Heart right ventricle (tissue), 16 donors: ENCODE results near the gene NTRK1. TPM values are rescaled to one million over a fixed set of nuclear protein-coding genes. Genes with fewer than 3 reads are reported as not detected.
A peak's percentile ranks its signal among the peaks of the same experiment; 100 is the strongest.

Experiments
- ATAC-seq, 8 donors: fragments of 200-7000 bp; cut with Tn5 transposase; one replicate each; pipeline ENCODE4 v1.9.1; 2020; ENCODE audit warnings: mild to moderate bottlenecking in 8 of 8, moderate library complexity in 8 of 8, moderate number of reproducible peaks in 1 of 8
- DNase-seq, 2 donors: peaks; one replicate each; pipeline ENCODE4 v3.0.0-alpha.2; 2020
- H3K27ac ChIP-seq, 10 donors: fragments of 200-600 bp; sonication (generic) in 2 of 10; one replicate each; pipeline versions ENCODE4 v1.5.0 to v1.8.0; 2020 to 2022; ENCODE audit warnings: mild to moderate bottlenecking in 3 of 10
- H3K27me3 ChIP-seq, 7 donors: fragments of 200-600 bp; one replicate each; pipeline ENCODE4 v1.8.0; 2021 to 2022; ENCODE audit warnings: mild to moderate bottlenecking in 2 of 7
- H3K36me3 ChIP-seq, 9 donors: fragments of 200-600 bp; sonication (generic) in 1 of 9; one replicate each; pipeline versions ENCODE4 v1.5.0 to v1.8.0; 2020 to 2022; ENCODE audit warnings: mild to moderate bottlenecking in 2 of 9
- H3K4me1 ChIP-seq, 9 donors: fragments of 200-600 bp; sonication (generic) in 1 of 9; one replicate each; pipeline versions ENCODE4 v1.5.0 to v1.8.0; 2020 to 2022; ENCODE audit warnings: mild to moderate bottlenecking in 4 of 9
- H3K4me3 ChIP-seq, 10 donors: fragments of 200-600 bp; sonication (generic) in 2 of 10; one replicate each; pipeline versions ENCODE4 v1.5.0 to v1.8.0; 2020 to 2022; ENCODE audit warnings: mild to moderate bottlenecking in 7 of 10, moderate library complexity in 2 of 10
- H3K9me3 ChIP-seq, 11 donors: fragments of 200-600 bp in 10 of 11; sonication (generic) in 2 of 11; one replicate each; pipeline versions ENCODE4 v1.5.0 to v1.8.0; 2013 to 2022; ENCODE audit warnings: mild to moderate bottlenecking in 2 of 11, control low read depth in 1 of 11, moderate library complexity in 1 of 11
- CTCF ChIP-seq, 9 donors: fragments of 200-600 bp; sonication (generic) in 2 of 9; IDR thresholded peaks; one replicate each; pipeline versions ENCODE4 v1.5.0 to v1.8.0; 2021 to 2022; ENCODE audit warnings: antibody characterized with exemption in 9 of 9, mild to moderate bottlenecking in 5 of 9, moderate library complexity in 1 of 9
- WGBS, 2 donors: extraction: QIAGEN DNeasy Blood & Tissue Kit; methylation state at CpG; one replicate each; pipeline ENCODE4 v1.1.7; 2013; ENCODE audit warnings: inconsistent platforms in 1 of 2; 5-methylcytosine and 5-hydroxymethylcytosine counted together
- intact Hi-C, 10 donors: fragments of 100-400 bp; cut with DNase I; formaldehyde crosslinking; loops; one replicate each; pipeline versions ENCODE4 v1.11.1 to v1.14.2; 2022
- polyA plus RNA-seq, 2 donors: library from polyadenylated mRNA; stranded (reverse); fragments of 200-250 nt; gene quantifications; one replicate each; pipeline ENCODE4 v1.2.3, GENCODE V29; 2013
- total RNA-seq, 10 donors: library from RNA; stranded (reverse); fragmentation: NEBNext Ultra II Directional in 3 of 10; extraction: Animal tissue kit (Norgen Biotek cat#: 25700) in 3 of 10; gene quantifications; one replicate each; pipeline versions ENCODE4 v1.2.1 to v1.2.4, GENCODE V29; 2021 to 2023
- donor health status: Arrhythmogenic right ventricular cardiomyopathy.
- donor health status: ischemic (EF 13 %, LVEDD 7.1; RV severe dilation, severe dysfunction).
- donor health status: healthy with polysubstance abuse.
- donor health status: DM: no; HTN: yes; CAD: no.
- donor health status: DM: no; HTN: no; CAD: no.
- donor health status: ischemic (EF 25% LVEDD 6.9; RV normal size, moderate dysfunction).
- donor health status: ischemic (EF 25% LVEDD 5.7; RV mildly dilated, moderate dysfunction).
- donor health status: healthy.
- donor health status: DM: yes; HTN: yes; CAD: no.
- donor health status: Ischemic cardiomyopathy.
- donor health status: ischemic (EF 35%, LVEDD 5.7; RV mildly dilated, moderate dysfunction).
- donor health status: nonischemic (EF 11% LVEDD 7.7; RV severe dilation, severe dysfunction).
- donor health status: DM: yes; HTN: yes; CAD: no.
- donor health status: PGD.
- donor health status: ischemic (EF 29% LVEDD 5.4; RV normal size, mild dysfunction).
- donor health status: nonischemic (EF 23%, LVEDD 6.1; RV moderate dilation, normal function).

Gene NTRK1
- total and polyA plus RNA-seq, 12 donors: 0.15 to 3.7 (median 0.69) TPM

GRCh38 chr1:156874572-156875340, 14.1 kb downstream of the NTRK1 start:
- intact Hi-C loops: no loop called here
- no peak for TF ChIP-seq CTCF (IDR thresholded peaks at IDR 0.05)
- H3K27me3 ChIP-seq: peaks cover 0 to 29% (median 9%) of the 10 kb centered on the region in 7 donors
- no peaks in the 10 kb centered on the region for H3K4me1 ChIP-seq
- DNase-seq (no peak), ATAC-seq (no peak)
- no peaks in the 10 kb centered on the region for H3K9me3 ChIP-seq
- H3K4me3 ChIP-seq: no peak overlapping the region
- H3K36me3 ChIP-seq: no peaks in the 10 kb centered on the region
- no peak overlapping the region for H3K27ac ChIP-seq
- WGBS, 2 donors: 72 to 77% methylated on average over 16 of the region's 16 CpGs

GRCh38 chr1:156875341-156875615, 14.6 kb downstream of the NTRK1 start:
- Histone ChIP-seq H3K27ac (no peak overlapping the region), H3K4me3 (no peak overlapping the region), H3K27me3 (peaks cover 0 to 34% (median 9%) of the 10 kb centered on the region in 7 donors), H3K9me3 (no peaks in the 10 kb centered on the region), H3K4me1 (no peaks in the 10 kb centered on the region), H3K36me3 (no peaks in the 10 kb centered on the region)
- WGBS, 2 donors: 77 to 78% methylated on average over 5 of the region's 5 CpGs
- no peak for DNase-seq
- no peak for TF ChIP-seq CTCF (IDR thresholded peaks at IDR 0.05)
- intact Hi-C loops: no loop called here
- no peak for ATAC-seq

GRCh38 chr1:156876281-156876680, 15.6 kb downstream of the NTRK1 start:
- intact Hi-C loops: no loop called here
- TF ChIP-seq CTCF (IDR thresholded peaks at IDR 0.05): no peak
- H3K4me3 ChIP-seq: no peak overlapping the region
- no peak overlapping the region for H3K27ac ChIP-seq
- 35 to 50% methylated on average over 21 of the region's 21 CpGs for WGBS, 2 donors
- ATAC-seq (peak in 1 of 8 donors; percentile 42), DNase-seq (no peak)
- no peaks in the 10 kb centered on the region for H3K9me3 ChIP-seq
- H3K36me3 ChIP-seq: no peaks in the 10 kb centered on the region
- no peaks in the 10 kb centered on the region for H3K4me1 ChIP-seq
- peaks cover 0 to 44% (median 9%) of the 10 kb centered on the region in 7 donors for H3K27me3 ChIP-seq

- no peak for ATAC-seq
- Histone ChIP-seq H3K4me3 (no peak overlapping the region), H3K27me3 (peaks cover 0 to 45% (median 15%) of the 10 kb centered on the region in 7 donors), H3K36me3 (no peaks in the 10 kb centered on the region), H3K27ac (no peak overlapping the region), H3K4me1 (no peaks in the 10 kb centered on the region), H3K9me3 (no peaks in the 10 kb centered on the region)
- 81 to 83% methylated on average over 5 of the region's 5 CpGs for WGBS, 2 donors
- DNase-seq: no peak
- intact Hi-C loops: no loop called here
- no peak for TF ChIP-seq CTCF (IDR thresholded peaks at IDR 0.05)
Observed at GRCh38 chr1:156877433-156878170, 16.9 kb downstream of the NTRK1 start.
